OCI-LY3 (cell line): Measurements from ENCODE around the gene TSPAN7.

Experiments
- H2AFZ ChIP-seq: fragments of 200-600, 300-600 bp; shearing (Covaris generic); 2 replicates; pipeline ENCODE4 v1.6.0; 2014; ENCODE audit warnings: antibody characterized with exemption, low read depth, low read length
- H3K27ac ChIP-seq: fragments of 200-600, 300-600 bp; sonication (generic); 2 replicates; pipeline ENCODE4 v1.5.1; 2014; ENCODE audit warnings: mild to moderate bottlenecking, low read length, moderate library complexity, mixed read lengths
- H3K27me3 ChIP-seq: fragments of 200-600, 300-600 bp; sonication (generic); 2 replicates; pipeline ENCODE4 v1.6.1; 2014; ENCODE audit warnings: low read depth, low read length, mixed read lengths
- H3K36me3 ChIP-seq: fragments of 200-600, 300-600 bp; sonication (generic); replicated peaks from 2 replicates; pipeline ENCODE3; 2014; ENCODE audit warnings: low read depth, low read length, mixed read lengths
- H3K4me1 ChIP-seq: fragments of 300-600, 200-600 bp; sonication (generic); 2 replicates; pipeline ENCODE4 v1.6.1; 2014; ENCODE audit warnings: low read length, mixed read lengths
- H3K4me2 ChIP-seq: fragments of 200-600, 300-600 bp; sonication (generic); 2 replicates; pipeline ENCODE4 v1.6.1; 2014; ENCODE audit warnings: low read length, mixed read lengths
- H3K4me3 ChIP-seq: fragments of 300-600, 200-600 bp; sonication (generic); 2 replicates; pipeline ENCODE4 v1.5.1; 2014; ENCODE audit warnings: antibody characterized with exemption, mild to moderate bottlenecking, low read length, moderate library complexity
- H3K79me2 ChIP-seq: fragments of 300-600, 200-600 bp; shearing (Covaris generic); 2 replicates; pipeline ENCODE4 v1.6.1; 2014; ENCODE audit warnings: mild to moderate bottlenecking, low read length, mixed read lengths
- H3K9ac ChIP-seq: fragments of 300-600, 200-600 bp; shearing (Covaris generic); 2 replicates; pipeline ENCODE4 v1.6.0; 2014; ENCODE audit warnings: mild to moderate bottlenecking, low read length, moderate library complexity
- H3K9me3 ChIP-seq: fragments of 200-600, 300-600 bp; shearing (Covaris generic); 2 replicates; pipeline ENCODE4 v1.6.1; 2014; ENCODE audit warnings: low read length, mixed read lengths; ENCODE audit not compliant: insufficient read depth
- H4K20me1 ChIP-seq: fragments of 200-600, 300-600 bp; sonication (generic); 2 replicates; pipeline ENCODE4 v1.6.1; 2016; ENCODE audit warnings: low read length, mixed read lengths; ENCODE audit not compliant: insufficient read depth
- CTCF ChIP-seq: fragments of 200-600, 300-600 bp; sonication (generic); IDR thresholded peaks from 2 replicates; pipeline ENCODE4 v1.5.1; 2014; ENCODE audit warnings: antibody characterized with exemption, low read length, low read depth
- EZH2phosphoT487 ChIP-seq: fragments of 200-600 bp; shearing (Covaris generic); IDR thresholded peaks from 2 replicates; pipeline ENCODE4 v1.6.1; 2018; ENCODE audit warnings: antibody characterized with exemption, mixed run types, low read depth

TSPAN7 gene

DNA sequence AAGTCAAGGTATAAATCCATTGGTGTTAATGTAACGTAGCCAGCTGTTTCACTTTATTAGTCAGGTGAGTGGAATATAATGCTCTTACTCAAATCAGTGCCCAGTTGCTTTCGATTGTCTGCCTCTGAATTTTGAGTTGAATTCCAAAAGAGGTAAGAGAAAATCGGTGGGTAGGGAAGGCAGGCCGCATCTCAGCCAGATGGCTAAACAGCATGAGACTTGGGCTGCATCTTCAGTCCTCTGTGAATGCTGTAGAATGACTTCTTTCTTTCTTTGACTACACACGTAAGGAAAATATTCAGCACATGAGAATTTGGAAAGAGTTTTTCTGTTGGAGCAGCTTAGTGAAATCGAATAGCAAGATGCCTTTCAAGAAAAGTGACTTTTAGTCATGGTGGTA is 49.5 kb downstream of the TSPAN7 start:
- Histone ChIP-seq H3K4me1 (no peaks in the 10 kb centered on the region), H3K27ac (no peak overlapping the region), H3K9ac (no peak overlapping the region), H3K79me2 (no peaks in the 10 kb centered on the region), H3K27me3 (no peaks in the 10 kb centered on the region), H2AFZ (no peak overlapping the region), H3K4me2 (no peak overlapping the region), H3K36me3 (no peaks in the 10 kb centered on the region), H3K9me3 (no peaks in the 10 kb centered on the region), H3K4me3 (no peak overlapping the region), H4K20me1 (no peaks in the 10 kb centered on the region)
- TF ChIP-seq EZH2phosphoT487 (no peak), CTCF (no peak)

GRCh38 chrX:38612281-38612680 is 50.9 kb downstream of the TSPAN7 start:
- Histone ChIP-seq H3K36me3 (no peaks in the 10 kb centered on the region), H3K4me1 (no peaks in the 10 kb centered on the region), H3K9ac (no peak overlapping the region), H4K20me1 (no peaks in the 10 kb centered on the region), H3K27me3 (no peaks in the 10 kb centered on the region), H3K27ac (no peak overlapping the region), H3K4me3 (no peak overlapping the region), H2AFZ (no peak overlapping the region), H3K4me2 (no peak overlapping the region), H3K79me2 (no peaks in the 10 kb centered on the region), H3K9me3 (no peaks in the 10 kb centered on the region)
- TF ChIP-seq CTCF: no peak
- no peak for TF ChIP-seq EZH2phosphoT487

DNA sequence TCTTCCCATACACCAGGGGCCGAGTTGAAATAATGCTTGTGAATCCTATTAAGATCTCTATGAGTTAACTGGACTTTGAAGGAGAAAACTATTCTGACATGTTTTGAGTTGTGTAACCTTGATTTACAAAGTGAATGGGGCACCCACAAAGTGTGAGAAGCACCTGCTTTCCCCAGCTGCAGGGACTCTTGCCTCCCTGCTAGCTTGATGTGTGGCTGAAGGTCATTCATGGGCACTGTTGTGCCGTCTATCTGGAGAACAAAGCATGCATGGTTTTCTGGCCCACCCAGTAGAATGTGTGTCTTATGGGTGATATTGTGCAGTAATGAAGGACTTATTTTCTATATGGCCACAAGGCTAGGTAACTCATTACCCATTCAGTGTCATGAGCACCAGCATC is 53.1 kb downstream of the TSPAN7 start:
- Histone ChIP-seq H3K79me2 (no peaks in the 10 kb centered on the region), H3K4me3 (no peak overlapping the region), H3K4me2 (no peak overlapping the region), H3K4me1 (peaks cover 8% of the 10 kb centered on the region; the same call in 1 of the 2 replicates), H3K9me3 (no peaks in the 10 kb centered on the region), H3K9ac (no peak overlapping the region), H3K27me3 (no peaks in the 10 kb centered on the region), H4K20me1 (no peaks in the 10 kb centered on the region), H2AFZ (no peak overlapping the region), H3K36me3 (no peaks in the 10 kb centered on the region), H3K27ac (no peak overlapping the region)
- no peak for TF ChIP-seq EZH2phosphoT487
- TF ChIP-seq CTCF: no peak

- Histone ChIP-seq H3K9ac (no peak overlapping the region), H3K4me3 (no peak overlapping the region), H3K36me3 (no peaks in the 10 kb centered on the region), H3K27me3 (no peaks in the 10 kb centered on the region), H3K9me3 (no peaks in the 10 kb centered on the region), H3K4me1 (peaks cover 8% of the 10 kb centered on the region; the same call in 1 of the 2 replicates), H3K79me2 (no peaks in the 10 kb centered on the region), H3K4me2 (no peak overlapping the region), H3K27ac (no peak overlapping the region), H4K20me1 (no peaks in the 10 kb centered on the region), H2AFZ (no peak overlapping the region)
- TF ChIP-seq EZH2phosphoT487 (no peak), CTCF (no peak)
Measured at GRCh38 chrX:38616904-38617303, 55.6 kb downstream of the TSPAN7 start.
